ENCODE data around the gene APBA2. TPM values are rescaled to one million over a fixed set of nuclear protein-coding genes. Genes with fewer than 3 reads are reported as not detected.

APBA2 gene
- total RNA-seq, 2 experiments from 2014 or later: not detected

- no peak for DNase-seq (ENCODE audit: low spot score)
- TF ChIP-seq, protein P1, sequence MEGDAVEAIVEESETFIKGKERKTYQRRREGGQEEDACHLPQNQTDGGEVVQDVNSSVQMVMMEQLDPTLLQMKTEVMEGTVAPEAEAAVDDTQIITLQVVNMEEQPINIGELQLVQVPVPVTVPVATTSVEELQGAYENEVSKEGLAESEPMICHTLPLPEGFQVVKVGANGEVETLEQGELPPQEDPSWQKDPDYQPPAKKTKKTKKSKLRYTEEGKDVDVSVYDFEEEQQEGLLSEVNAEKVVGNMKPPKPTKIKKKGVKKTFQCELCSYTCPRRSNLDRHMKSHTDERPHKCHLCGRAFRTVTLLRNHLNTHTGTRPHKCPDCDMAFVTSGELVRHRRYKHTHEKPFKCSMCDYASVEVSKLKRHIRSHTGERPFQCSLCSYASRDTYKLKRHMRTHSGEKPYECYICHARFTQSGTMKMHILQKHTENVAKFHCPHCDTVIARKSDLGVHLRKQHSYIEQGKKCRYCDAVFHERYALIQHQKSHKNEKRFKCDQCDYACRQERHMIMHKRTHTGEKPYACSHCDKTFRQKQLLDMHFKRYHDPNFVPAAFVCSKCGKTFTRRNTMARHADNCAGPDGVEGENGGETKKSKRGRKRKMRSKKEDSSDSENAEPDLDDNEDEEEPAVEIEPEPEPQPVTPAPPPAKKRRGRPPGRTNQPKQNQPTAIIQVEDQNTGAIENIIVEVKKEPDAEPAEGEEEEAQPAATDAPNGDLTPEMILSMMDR (conservative IDR thresholded peaks at IDR 0.05; ENCODE audit: low read length): no peak
- TF ChIP-seq EZH2phosphoT487 (IDR thresholded peaks at IDR 0.05; ENCODE audit: borderline replicate concordance, low read depth, low read length): no peak
- no peaks in the 10 kb centered on the region for H3K4me1 ChIP-seq (ENCODE audit: insufficient read depth, low read length, poor library complexity, severe bottlenecking)
- H3K79me2 ChIP-seq (ENCODE audit: insufficient read depth, low read depth, low read length): no peaks in the 10 kb centered on the region
- POLR2A ChIA-PET: no interaction called here
- intact Hi-C loops (cut with micrococcal nuclease; ENCODE audit: unreplicated experiment): no loop called here
- H2AFZ ChIP-seq (ENCODE audit: low read length): no peak overlapping the region
- no peaks in the 10 kb centered on the region for H3K9me3 ChIP-seq (ENCODE audit: low read length)
- no peak overlapping the region for H3K4me2 ChIP-seq (ENCODE audit: low read length)
- no TSS peak for BruUV-seq (replicated peaks)
- H4K20me1 ChIP-seq (ENCODE audit: insufficient read depth, low read length): no peaks in the 10 kb centered on the region
- no peaks in the 10 kb centered on the region for H3K36me3 ChIP-seq (ENCODE audit: insufficient read depth, low read length)
- CTCF ChIA-PET (ENCODE audit: unreplicated experiment): no interaction called here
- no peak overlapping the region for H3K4me3 ChIP-seq (ENCODE audit: low read depth, low read length, poor library complexity, severe bottlenecking)
- H3K27ac ChIP-seq (ENCODE audit: low read depth, low read length, poor library complexity, severe bottlenecking): no peak overlapping the region
- no peaks in the 10 kb centered on the region for H3K9me2 ChIP-seq (ENCODE audit: insufficient read depth, low read length)
Measured at GRCh38 chr15:28904003-28904402, 18.2 kb downstream of the APBA2 start.

DNA sequence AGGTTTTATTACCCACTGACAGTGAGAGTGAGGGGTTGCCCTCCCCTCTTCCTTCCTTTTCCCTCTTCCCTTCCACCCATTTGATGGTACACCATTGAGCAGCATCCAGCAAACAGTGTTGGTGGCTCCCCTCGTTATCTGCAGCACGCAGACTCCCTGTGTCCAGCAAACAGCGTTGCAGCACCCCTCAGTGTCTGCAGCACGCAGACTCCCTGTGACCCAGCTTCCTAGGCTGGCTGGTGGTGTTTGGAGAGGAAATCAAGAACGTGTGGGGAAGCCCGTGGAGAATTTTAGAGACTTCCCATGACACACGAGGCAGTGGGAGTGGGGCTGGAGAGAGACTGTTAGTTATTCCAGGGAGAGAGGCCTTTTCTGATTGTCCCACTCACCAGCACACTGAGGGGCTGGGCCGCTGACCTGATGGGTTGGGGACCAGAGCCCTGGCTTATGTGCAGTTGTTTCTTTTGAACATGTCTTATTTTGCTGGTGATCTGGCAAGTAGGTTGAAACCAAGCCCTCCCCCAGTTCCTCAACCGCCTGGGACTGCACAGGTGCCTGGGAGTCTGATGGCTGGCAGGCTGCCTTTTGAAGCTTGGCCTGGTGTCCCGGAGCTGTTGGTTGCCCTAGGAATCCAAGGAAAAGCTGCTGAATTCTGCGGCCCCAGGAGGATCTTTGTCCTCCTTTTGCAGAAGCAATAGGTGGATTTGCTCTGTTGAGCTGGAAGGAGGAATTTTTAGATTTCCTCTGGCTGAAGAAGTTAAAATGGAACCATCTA, 19.0 kb downstream of the APBA2 start:
- BruUV-seq (replicated peaks): no TSS peak
- POLR2A ChIA-PET: no interaction called here

More for the DNA sequence above, 19.0 kb downstream of the APBA2 start:
- Histone ChIP-seq H2AFZ (ENCODE audit: low read length) (no peak overlapping the region), H3K9me2 (ENCODE audit: insufficient read depth, low read length) (no peaks in the 10 kb centered on the region), H3K4me3 (ENCODE audit: low read depth, low read length, poor library complexity, severe bottlenecking) (no peak overlapping the region), H3K79me2 (ENCODE audit: insufficient read depth, low read depth, low read length) (no peaks in the 10 kb centered on the region), H3K27ac (ENCODE audit: low read depth, low read length, poor library complexity, severe bottlenecking) (no peak overlapping the region), H3K4me1 (ENCODE audit: insufficient read depth, low read length, poor library complexity, severe bottlenecking) (no peaks in the 10 kb centered on the region), H3K9me3 (ENCODE audit: low read length) (no peaks in the 10 kb centered on the region), H3K4me2 (ENCODE audit: low read length) (no peak overlapping the region), H4K20me1 (ENCODE audit: insufficient read depth, low read length) (no peaks in the 10 kb centered on the region), H3K36me3 (ENCODE audit: insufficient read depth, low read length) (no peaks in the 10 kb centered on the region)
- CTCF ChIA-PET (ENCODE audit: unreplicated experiment): no interaction called here
- intact Hi-C loops (cut with micrococcal nuclease; ENCODE audit: unreplicated experiment): no loop called here
- TF ChIP-seq, protein P1 (conservative IDR thresholded peaks at IDR 0.05; ENCODE audit: low read length): no peak
- TF ChIP-seq EZH2phosphoT487 (IDR thresholded peaks at IDR 0.05; ENCODE audit: borderline replicate concordance, low read depth, low read length): no peak
- no peak for DNase-seq (ENCODE audit: low spot score)

Data from OCI-LY7 (cell line).